Epithelial cell of proximal tubule (primary cell): Measurements from ENCODE around the gene ZNHIT1. TPM values are rescaled to one million over a fixed set of nuclear protein-coding genes. Genes with fewer than 3 reads are reported as not detected.
"Not testable (repeated sequence)": the region's sequence is repeated elsewhere in the genome, so short reads cannot be mapped to it uniquely, and the experiment has no call there.

Experiments
- DNase-seq: peaks from one replicate; pipeline ENCODE4 v3.0.0-alpha.2; 2011; ENCODE audit warnings: low read depth
- H3K4me3 ChIP-seq: 2 replicates; pipeline ENCODE4 v1.5.1; 2011; ENCODE audit warnings: low read depth, mild to moderate bottlenecking, low read length
- CTCF ChIP-seq: conservative IDR thresholded peaks from 2 replicates; pipeline ENCODE4 v1.5.1; 2012; ENCODE audit warnings: low read depth, mild to moderate bottlenecking, low read length
- total RNA-seq: library from RNA; depleted of rRNA; stranded (reverse); fragments of >200 nt; gene quantifications from 2 replicates; pipeline ENCODE4 v1.2.3, GENCODE V29; 2015

The ZNHIT1 gene
- total RNA-seq, 1 donor from 2014 or later = 129 TPM

GRCh38 chr7:101251871-101252659 is 34.1 kb downstream of the ZNHIT1 start:
- peak; percentile 87 for DNase-seq
- peak overlapping the region; percentile 94 for H3K4me3 ChIP-seq
- no peak for TF ChIP-seq CTCF

GRCh38 chr7:101253199-101253598 is 35.2 kb downstream of the ZNHIT1 start:
- H3K4me3 ChIP-seq, DNase-seq: not testable (repeated sequence)

GRCh38 chr7:101255796-101256195 is 37.8 kb downstream of the ZNHIT1 start:
- no peak overlapping the region for H3K4me3 ChIP-seq
- no peak for TF ChIP-seq CTCF
- no peak for DNase-seq

GRCh38 chr7:101258243-101258731 is 40.3 kb downstream of the ZNHIT1 start:
- no peak overlapping the region for H3K4me3 ChIP-seq
- DNase-seq = no peak
- TF ChIP-seq CTCF = no peak

- not testable (repeated sequence) for H3K4me3 ChIP-seq, DNase-seq
These were observed 46.2 kb downstream of the ZNHIT1 start for GRCh38 chr7:101264102-101264706.

GRCh38 chr7:101265622-101266516 is 47.9 kb downstream of the ZNHIT1 start:
- H3K4me3 ChIP-seq = no peak overlapping the region
- no peak for TF ChIP-seq CTCF
- no peak for DNase-seq

- no peak for TF ChIP-seq CTCF
- no peak for DNase-seq
- no peak overlapping the region for H3K4me3 ChIP-seq
These were observed 51.7 kb downstream of the ZNHIT1 start for GRCh38 chr7:101269664-101270063.
